Measurements from ENCODE around the gene FEM1C. TPM values are rescaled to one million over a fixed set of nuclear protein-coding genes. Genes with fewer than 3 reads are reported as not detected.

The FEM1C gene
- 13.6 and 16.6 TPM in 2 replicates for total RNA-seq (ENCODE audit: low replicate concordance)

GRCh38 chr5:115544436-115545350 is at the start of gene FEM1C:
TSS of gene FEM1C (minus strand) at chr5:115544775. CDS start at chr5:115543493, 1,282 bp downstream.

Other genes starting within 250 kb of the FEM1C start
- gene CCDC112, start 248.1 kb downstream of the FEM1C start, total RNA-seq (ENCODE audit: low replicate concordance) = 1.6 and 4.8 TPM in 2 replicates
- gene TICAM2, start 57.7 kb upstream of the FEM1C start, total RNA-seq (ENCODE audit: low replicate concordance) = 0.94 and 1.4 TPM in 2 replicates
- gene TMED7, start 81.3 kb upstream of the FEM1C start, total RNA-seq (ENCODE audit: low replicate concordance) = 38.3 and 135 TPM in 2 replicates

All from smooth muscle cell of the coronary artery (primary cell).